Neural progenitor cell (in vitro differentiated cells): ENCODE results near the gene TMEM19. TPM values are rescaled to one million over a fixed set of nuclear protein-coding genes. Genes with fewer than 3 reads are reported as not detected.

Experiments
- DNase-seq: peaks from one replicate; pipeline ENCODE4 v3.0.0-alpha.2; 2016; ENCODE audit warnings: low spot score
- H2AFZ ChIP-seq: fragments of 200-600 bp; sonication (generic); replicated peaks from 2 replicates; pipeline ENCODE4 v1.6.1; 2016; ENCODE audit warnings: antibody characterized with exemption
- H3F3A ChIP-seq: fragments of 200-600 bp; sonication (generic); 2 replicates; pipeline ENCODE4 v1.6.1; 2016; ENCODE audit warnings: antibody characterized with exemption, low read depth
- H3K27ac ChIP-seq: fragments of 200-600 bp; sonication (generic); 2 replicates; pipeline ENCODE4 v1.5.1; 2016; ENCODE audit warnings: mild to moderate bottlenecking
- H3K27me3 ChIP-seq: fragments of 200-600 bp; sonication (generic); 2 replicates; pipeline ENCODE4 v1.6.1; 2016; ENCODE audit warnings: mild to moderate bottlenecking, moderate library complexity
- H3K36me3 ChIP-seq: fragments of 200-600 bp; sonication (generic); 2 replicates; pipeline ENCODE4 v1.5.1; 2016
- H3K4me1 ChIP-seq: fragments of 200-600 bp; sonication (generic); 2 replicates; pipeline ENCODE4 v1.6.1; 2016; ENCODE audit warnings: mixed run types
- H3K4me2 ChIP-seq: fragments of 200-600 bp; sonication (generic); 2 replicates; pipeline ENCODE4 v1.6.1; 2016
- H3K4me3 ChIP-seq: fragments of 200-600 bp; sonication (generic); 2 replicates; pipeline ENCODE4 v1.5.1; 2016
- H3K79me2 ChIP-seq: fragments of 200-600 bp; sonication (generic); 2 replicates; pipeline ENCODE4 v1.6.1; 2016; ENCODE audit warnings: low read depth
- H3K9ac ChIP-seq: fragments of 200-600 bp; sonication (generic); 2 replicates; pipeline ENCODE4 v1.6.1; 2016
- H3K9me3 ChIP-seq: fragments of 200-600 bp; sonication (generic); 2 replicates; pipeline ENCODE4 v1.5.1; 2016; ENCODE audit warnings: low read depth
- H4K20me1 ChIP-seq: fragments of 200-600 bp; sonication (generic); 2 replicates; pipeline ENCODE4 v1.6.1; 2016; ENCODE audit warnings: low read depth
- H3K27ac Mint-ChIP-seq: 3 replicates; pipeline ENCODE4 v1.8.0; 2021; ENCODE audit warnings: mixed read lengths
- H3K27me3 Mint-ChIP-seq: 2 replicates; pipeline ENCODE4 v1.8.0; 2022; ENCODE audit warnings: low read depth, mild to moderate bottlenecking, inconsistent platforms, moderate library complexity, mixed read lengths; ENCODE audit not compliant: insufficient read depth
- H3K36me3 Mint-ChIP-seq: 3 replicates; pipeline ENCODE4 v1.8.0; 2021; ENCODE audit warnings: mixed read lengths
- H3K4me1 Mint-ChIP-seq: 3 replicates; pipeline ENCODE4 v1.8.0; 2021; ENCODE audit warnings: mixed read lengths
- H3K4me3 Mint-ChIP-seq: 3 replicates; pipeline ENCODE4 v1.8.0; 2021; ENCODE audit warnings: mild to moderate bottlenecking, moderate library complexity, mixed read lengths
- H3K9me3 Mint-ChIP-seq: 3 replicates; pipeline ENCODE4 v1.8.0; 2020; ENCODE audit warnings: mixed read lengths
- CTCF ChIP-seq: fragments of 200-600 bp; sonication (generic); IDR thresholded peaks from 2 replicates; pipeline ENCODE4 v1.5.1; 2017; ENCODE audit warnings: antibody characterized with exemption, mild to moderate bottlenecking
- EZH2 ChIP-seq: fragments of 200-600 bp; sonication (generic); IDR thresholded peaks from 2 replicates; pipeline ENCODE4 v1.6.1; 2017; ENCODE audit warnings: antibody characterized with exemption, mild to moderate bottlenecking, moderate library complexity
- EZH2phosphoT487 ChIP-seq: fragments of 200-600 bp; sonication (generic); IDR thresholded peaks from 2 replicates; pipeline ENCODE4 v1.6.1; 2017; ENCODE audit warnings: antibody characterized with exemption
- small RNA-seq: library from RNA; depleted of rRNA; stranded (forward); fragments of <200 nt; gene quantifications from one replicate; pipeline ENCODE3, GENCODE V24; 2015
- total RNA-seq: library from RNA; depleted of rRNA; stranded (reverse); fragments of >200 nt; gene quantifications from 2 replicates; pipeline ENCODE4 v1.2.3, GENCODE V29; 2015; ENCODE audit warnings: low replicate concordance

TMEM19 gene
- total RNA-seq, 1 donor from 2014 or later, result 9.3 TPM

- no peaks in the 10 kb centered on the region for H3F3A ChIP-seq
- Mint-ChIP-seq H3K4me1 (peaks cover 5% of the 10 kb centered on the region), H3K27me3 (peaks cover 2% of the 10 kb centered on the region), H3K4me3 (no peak overlapping the region), H3K36me3 (no peaks in the 10 kb centered on the region), H3K27ac (no peak overlapping the region), H3K9me3 (peaks cover 2% of the 10 kb centered on the region)
- H3K27ac ChIP-seq, result no peak overlapping the region
- TF ChIP-seq CTCF, result no peak
- TF ChIP-seq EZH2phosphoT487, result no peak
- no peak for TF ChIP-seq EZH2
- no peak overlapping the region for H3K4me3 ChIP-seq
- H3K4me1 ChIP-seq, result no peaks in the 10 kb centered on the region
- H3K9ac ChIP-seq, result no peak overlapping the region
- no peaks in the 10 kb centered on the region for H3K79me2 ChIP-seq
- H3K9me3 ChIP-seq, result no peaks in the 10 kb centered on the region
- no peaks in the 10 kb centered on the region for H4K20me1 ChIP-seq
- no peaks in the 10 kb centered on the region for H3K36me3 ChIP-seq
- H3K4me2 ChIP-seq, result no peak overlapping the region
- no peak for DNase-seq
- peak overlapping the region; percentile 41 for H2AFZ ChIP-seq
- no peaks in the 10 kb centered on the region for H3K27me3 ChIP-seq
Measured at GRCh38 chr12:71749666-71750065, 63.8 kb downstream of the TMEM19 start.

DNA sequence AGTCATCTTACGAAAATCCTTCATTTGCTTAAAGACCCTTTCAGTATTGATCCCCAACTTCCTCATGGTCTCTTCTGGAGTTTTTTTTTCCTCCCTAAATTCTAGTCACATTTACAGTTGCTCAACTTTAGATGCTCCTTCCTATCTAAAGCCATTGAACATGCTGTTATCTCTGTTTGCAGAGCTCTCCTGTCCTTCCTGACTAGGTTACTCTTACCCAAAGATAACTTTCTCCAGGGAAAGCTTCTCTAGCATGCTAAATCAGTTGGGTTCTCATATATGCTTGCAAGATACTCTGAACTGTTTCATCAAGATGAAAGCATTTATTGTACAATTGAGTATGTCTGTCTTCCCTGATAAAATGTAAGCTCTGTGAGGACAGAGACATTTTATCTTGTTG, 67.0 kb downstream of the TMEM19 start:
- no peaks in the 10 kb centered on the region for H3F3A ChIP-seq
- no peak overlapping the region for H3K9ac ChIP-seq
- DNase-seq, result no peak
- no peak overlapping the region for H3K4me2 ChIP-seq
- no peak overlapping the region for H2AFZ ChIP-seq
- H3K4me3 ChIP-seq, result no peak overlapping the region
- Mint-ChIP-seq H3K4me3 (no peak overlapping the region), H3K27me3 (peaks cover 2% of the 10 kb centered on the region), H3K36me3 (peaks cover 15% of the 10 kb centered on the region), H3K27ac (no peak overlapping the region), H3K9me3 (peaks cover 15% of the 10 kb centered on the region), H3K4me1 (peaks cover 15% of the 10 kb centered on the region)
- no peak for TF ChIP-seq EZH2
- TF ChIP-seq CTCF, result no peak
- no peak for TF ChIP-seq EZH2phosphoT487
- H3K27ac ChIP-seq, result no peak overlapping the region
- peaks cover 4% of the 10 kb centered on the region for H3K36me3 ChIP-seq
- H3K4me1 ChIP-seq, result no peaks in the 10 kb centered on the region
- no peaks in the 10 kb centered on the region for H3K9me3 ChIP-seq
- no peaks in the 10 kb centered on the region for H3K27me3 ChIP-seq
- peaks cover 20% of the 10 kb centered on the region for H4K20me1 ChIP-seq
- H3K79me2 ChIP-seq, result peaks cover 29% of the 10 kb centered on the region

Small RNAs within 50 kb of the gene (small RNA-seq; reads per million reads assigned to genes)
- gene RF00560, result not detected

Other genes starting within 250 kb of the TMEM19 start
- 0.71 and 1.4 TPM in 2 replicates for gene LGR5, start 246.3 kb upstream of the TMEM19 start, total RNA-seq
- 22.8 and 37.9 TPM in 2 replicates for gene ZFC3H1, start 22.2 kb upstream of the TMEM19 start, total RNA-seq
- gene THAP2, start 21.8 kb upstream of the TMEM19 start, total RNA-seq, result 15.9 and 37.3 TPM in 2 replicates
- 19.4 and 31.4 TPM in 2 replicates for gene RAB21, start 68.8 kb downstream of the TMEM19 start, total RNA-seq
- gene TBC1D15, start 153.7 kb downstream of the TMEM19 start, total RNA-seq, result 27.8 and 39.4 TPM in 2 replicates